GM12892 (cell line): Measurements from ENCODE around the gene TFAP2A.

Experiments
- DNase-seq: peaks from one replicate; pipeline ENCODE4 v3.0.0; 2011; ENCODE audit not compliant: insufficient read length
- FAIRE-seq: peaks from 2 replicates; lab custom pipeline; 2011; peaks lifted over from hg19 to GRCh38; lab: Jason Lieb, UNC
- POLR2A ChIP-seq: IDR thresholded peaks from 2 replicates; pipeline ENCODE4 v1.6.1; 2011; ENCODE audit warnings: low read depth, low read length, control low read depth
- POLR2AphosphoS5 ChIP-seq: IDR thresholded peaks from 2 replicates; pipeline ENCODE4 v1.6.1; 2011; ENCODE audit warnings: low read depth, low read length, control low read depth
- TAF1 ChIP-seq: IDR thresholded peaks from 2 replicates; pipeline ENCODE4 v1.6.1; 2011; ENCODE audit warnings: low read depth, mild to moderate bottlenecking, control low read depth, low read length, borderline replicate concordance

The TFAP2A gene

GRCh38 chr6:10382322-10382721 is 32.6 kb downstream of the TFAP2A start:
- no peak for FAIRE-seq
- TF ChIP-seq POLR2A: no peak
- TF ChIP-seq POLR2AphosphoS5: no peak
- TF ChIP-seq TAF1: no peak
- no peak for DNase-seq

GRCh38 chr6:10381830-10382208 is 33.1 kb downstream of the TFAP2A start:
- DNase-seq (no peak), FAIRE-seq (no peak)
- TF ChIP-seq TAF1 (no peak), POLR2A (no peak), POLR2AphosphoS5 (no peak)

GRCh38 chr6:10381133-10381829 is 33.6 kb downstream of the TFAP2A start:
- no peak for FAIRE-seq
- DNase-seq: no peak
- TF ChIP-seq POLR2AphosphoS5 (no peak), TAF1 (no peak), POLR2A (no peak)

GRCh38 chr6:10375391-10375969 is 39.4 kb downstream of the TFAP2A start:
- no peak for TF ChIP-seq TAF1
- FAIRE-seq: no peak

GRCh38 chr6:10373642-10374359 is 41.1 kb downstream of the TFAP2A start:
- DNase-seq: no peak
- FAIRE-seq: no peak
- TF ChIP-seq TAF1 (no peak), POLR2A (no peak), POLR2AphosphoS5 (no peak)

More at GRCh38 chr6:10375391-10375969, 39.4 kb downstream of the TFAP2A start:
- no peak for DNase-seq

GRCh38 chr6:10369896-10370295 is 45.0 kb downstream of the TFAP2A start:
- TF ChIP-seq TAF1 (no peak), POLR2A (no peak), POLR2AphosphoS5 (no peak)
- DNase-seq (no peak), FAIRE-seq (no peak)

- FAIRE-seq (no peak), DNase-seq (no peak)
- TF ChIP-seq TAF1 (no peak), POLR2AphosphoS5 (no peak), POLR2A (no peak)
These were observed 46.0 kb downstream of the TFAP2A start for GRCh38 chr6:10368861-10369260.

- TF ChIP-seq POLR2A (no peak), TAF1 (no peak), POLR2AphosphoS5 (no peak)
- DNase-seq: no peak
- FAIRE-seq: no peak
These were observed 51.0 kb downstream of the TFAP2A start for GRCh38 chr6:10363911-10364310.

- DNase-seq (no peak), FAIRE-seq (no peak)
- no peak for TF ChIP-seq POLR2A
- TF ChIP-seq POLR2AphosphoS5: no peak
- no peak for TF ChIP-seq TAF1
These were observed 52.6 kb downstream of the TFAP2A start for GRCh38 chr6:10362300-10362699.

GRCh38 chr6:10361428-10361827 is 53.4 kb downstream of the TFAP2A start:
- DNase-seq (no peak), FAIRE-seq (no peak)
- TF ChIP-seq POLR2AphosphoS5 (no peak), TAF1 (no peak), POLR2A (no peak)

GRCh38 chr6:10359581-10359980 is 55.3 kb downstream of the TFAP2A start:
- FAIRE-seq: no peak
- TF ChIP-seq POLR2A: no peak
- no peak for TF ChIP-seq POLR2AphosphoS5
- no peak for TF ChIP-seq TAF1
- DNase-seq: no peak

- no peak for TF ChIP-seq POLR2AphosphoS5
- no peak for TF ChIP-seq TAF1
- no peak for TF ChIP-seq POLR2A
- no peak for DNase-seq
- FAIRE-seq: no peak
These were observed 59.7 kb downstream of the TFAP2A start for GRCh38 chr6:10355115-10355702.

- FAIRE-seq: no peak
These were observed 63.1 kb downstream of the TFAP2A start for GRCh38 chr6:10351791-10352190.

More at GRCh38 chr6:10351791-10352190, 63.1 kb downstream of the TFAP2A start:
- TF ChIP-seq POLR2AphosphoS5 (no peak), POLR2A (no peak), TAF1 (no peak)
- DNase-seq: no peak
